Measurements from ENCODE around the gene SLC6A6. TPM values are rescaled to one million over a fixed set of nuclear protein-coding genes. Genes with fewer than 3 reads are reported as not detected.

Gene SLC6A6
- total RNA-seq, 1 donor from 2014 or later = 24.2 TPM

DNA sequence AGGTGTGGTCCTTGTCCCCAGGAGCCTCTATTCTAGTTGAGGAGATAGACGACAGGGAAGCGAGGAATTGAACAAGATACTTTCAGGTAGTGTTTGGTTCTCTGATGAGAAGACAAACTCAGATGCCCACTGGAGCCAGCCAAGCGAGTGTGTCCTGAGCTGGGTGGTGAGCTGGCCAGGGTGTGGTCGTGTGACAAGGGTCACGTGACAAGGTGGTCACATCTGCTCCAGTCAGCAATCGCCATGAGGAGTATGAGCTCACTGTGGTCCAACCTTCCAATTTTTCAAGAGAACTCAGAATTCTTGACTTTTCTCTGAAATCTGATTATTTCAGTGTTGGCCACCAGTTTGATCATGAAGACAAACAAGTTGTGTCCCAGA is 39.5 kb downstream of the SLC6A6 start:
- H3K27me3 Mint-ChIP-seq (ENCODE audit: low read depth, unreplicated experiment) = no peaks in the 10 kb centered on the region
- Histone ChIP-seq H3K4me2 (ENCODE audit: low read length) (no peak overlapping the region), H3K27me3 (ENCODE audit: insufficient read depth, low read length) (no peaks in the 10 kb centered on the region), H3K9me3 (ENCODE audit: insufficient read depth, low read depth, low read length) (no peaks in the 10 kb centered on the region), H3K9ac (ENCODE audit: low read length) (no peak overlapping the region), H3K27ac (ENCODE audit: low read depth, low read length) (no peak overlapping the region), H2AFZ (ENCODE audit: low read depth, low read length) (no peak overlapping the region), H4K20me1 (ENCODE audit: insufficient read depth, low read length) (peaks cover 67% of the 10 kb centered on the region), H3K36me3 (ENCODE audit: insufficient read depth, low read length) (peaks cover 5% of the 10 kb centered on the region), H3K4me1 (ENCODE audit: insufficient read depth, low read length) (peaks cover 23% of the 10 kb centered on the region), H3K79me2 (ENCODE audit: insufficient read depth, low read length) (peaks cover 15% of the 10 kb centered on the region), H3K4me3 (ENCODE audit: insufficient read depth, low read depth, low read length) (no peak overlapping the region)
- H3K27ac Mint-ChIP-seq (ENCODE audit: unreplicated experiment) = no peak overlapping the region
- no peak for FAIRE-seq
- DNase-seq (ENCODE audit: low read depth) = no peak
- no peaks in the 10 kb centered on the region for H3K9me3 Mint-ChIP-seq (ENCODE audit: unreplicated experiment)
- TF ChIP-seq, protein P1, sequence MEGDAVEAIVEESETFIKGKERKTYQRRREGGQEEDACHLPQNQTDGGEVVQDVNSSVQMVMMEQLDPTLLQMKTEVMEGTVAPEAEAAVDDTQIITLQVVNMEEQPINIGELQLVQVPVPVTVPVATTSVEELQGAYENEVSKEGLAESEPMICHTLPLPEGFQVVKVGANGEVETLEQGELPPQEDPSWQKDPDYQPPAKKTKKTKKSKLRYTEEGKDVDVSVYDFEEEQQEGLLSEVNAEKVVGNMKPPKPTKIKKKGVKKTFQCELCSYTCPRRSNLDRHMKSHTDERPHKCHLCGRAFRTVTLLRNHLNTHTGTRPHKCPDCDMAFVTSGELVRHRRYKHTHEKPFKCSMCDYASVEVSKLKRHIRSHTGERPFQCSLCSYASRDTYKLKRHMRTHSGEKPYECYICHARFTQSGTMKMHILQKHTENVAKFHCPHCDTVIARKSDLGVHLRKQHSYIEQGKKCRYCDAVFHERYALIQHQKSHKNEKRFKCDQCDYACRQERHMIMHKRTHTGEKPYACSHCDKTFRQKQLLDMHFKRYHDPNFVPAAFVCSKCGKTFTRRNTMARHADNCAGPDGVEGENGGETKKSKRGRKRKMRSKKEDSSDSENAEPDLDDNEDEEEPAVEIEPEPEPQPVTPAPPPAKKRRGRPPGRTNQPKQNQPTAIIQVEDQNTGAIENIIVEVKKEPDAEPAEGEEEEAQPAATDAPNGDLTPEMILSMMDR (IDR thresholded peaks at IDR 0.05; ENCODE audit: insufficient read depth, low read depth, low read length) = no peak
- no peak for TF ChIP-seq EZH2 (IDR thresholded peaks at IDR 0.05; ENCODE audit: insufficient read depth, low read length)
- H3K4me1 Mint-ChIP-seq (ENCODE audit: low read depth, unreplicated experiment) = peaks cover 13% of the 10 kb centered on the region
- H3K36me3 Mint-ChIP-seq (ENCODE audit: low read depth, unreplicated experiment) = peaks cover 11% of the 10 kb centered on the region
- no peak overlapping the region for H3K4me3 Mint-ChIP-seq (ENCODE audit: unreplicated experiment)

DNA sequence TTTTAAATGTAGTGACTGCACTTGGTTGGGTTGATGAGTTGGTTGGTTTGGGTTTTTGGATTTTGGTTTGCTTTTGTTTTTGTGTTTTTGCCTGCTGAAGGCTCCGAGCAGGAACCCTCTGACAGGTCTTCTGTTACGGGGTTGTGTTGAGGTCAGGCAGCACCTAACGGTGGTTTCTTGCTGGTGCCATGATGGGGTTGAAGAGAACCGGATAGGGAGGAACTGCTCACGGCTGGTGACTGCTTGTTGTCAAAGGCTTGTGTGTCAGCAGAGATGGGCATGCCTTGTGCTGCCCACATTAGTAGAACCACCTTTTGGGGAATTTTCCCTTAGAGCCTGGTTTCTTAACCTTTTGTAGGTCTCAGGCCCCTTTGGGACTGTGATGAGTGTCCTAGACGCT is 42.0 kb downstream of the SLC6A6 start:
- Histone ChIP-seq H3K36me3 (ENCODE audit: insufficient read depth, low read length) (peaks cover 15% of the 10 kb centered on the region), H3K27ac (ENCODE audit: low read depth, low read length) (no peak overlapping the region), H3K4me2 (ENCODE audit: low read length) (no peak overlapping the region), H3K4me3 (ENCODE audit: insufficient read depth, low read depth, low read length) (no peak overlapping the region), H3K9me3 (ENCODE audit: insufficient read depth, low read depth, low read length) (no peaks in the 10 kb centered on the region), H3K27me3 (ENCODE audit: insufficient read depth, low read length) (no peaks in the 10 kb centered on the region), H4K20me1 (ENCODE audit: insufficient read depth, low read length) (peaks cover 53% of the 10 kb centered on the region), H2AFZ (ENCODE audit: low read depth, low read length) (no peak overlapping the region), H3K4me1 (ENCODE audit: insufficient read depth, low read length) (peaks cover 16% of the 10 kb centered on the region), H3K79me2 (ENCODE audit: insufficient read depth, low read length) (peaks cover 15% of the 10 kb centered on the region), H3K9ac (ENCODE audit: low read length) (no peak overlapping the region)
- Mint-ChIP-seq H3K9me3 (ENCODE audit: unreplicated experiment) (peaks cover 5% of the 10 kb centered on the region), H3K36me3 (ENCODE audit: low read depth, unreplicated experiment) (peaks cover 26% of the 10 kb centered on the region), H3K4me1 (ENCODE audit: low read depth, unreplicated experiment) (peaks cover 9% of the 10 kb centered on the region), H3K27ac (ENCODE audit: unreplicated experiment) (no peak overlapping the region), H3K27me3 (ENCODE audit: low read depth, unreplicated experiment) (no peaks in the 10 kb centered on the region), H3K4me3 (ENCODE audit: unreplicated experiment) (no peak overlapping the region)
- DNase-seq (ENCODE audit: low read depth) (no peak), FAIRE-seq (no peak)
- TF ChIP-seq EZH2 (IDR thresholded peaks at IDR 0.05; ENCODE audit: insufficient read depth, low read length) = no peak
- TF ChIP-seq, protein P1 (IDR thresholded peaks at IDR 0.05; ENCODE audit: insufficient read depth, low read depth, low read length) = no peak

DNA sequence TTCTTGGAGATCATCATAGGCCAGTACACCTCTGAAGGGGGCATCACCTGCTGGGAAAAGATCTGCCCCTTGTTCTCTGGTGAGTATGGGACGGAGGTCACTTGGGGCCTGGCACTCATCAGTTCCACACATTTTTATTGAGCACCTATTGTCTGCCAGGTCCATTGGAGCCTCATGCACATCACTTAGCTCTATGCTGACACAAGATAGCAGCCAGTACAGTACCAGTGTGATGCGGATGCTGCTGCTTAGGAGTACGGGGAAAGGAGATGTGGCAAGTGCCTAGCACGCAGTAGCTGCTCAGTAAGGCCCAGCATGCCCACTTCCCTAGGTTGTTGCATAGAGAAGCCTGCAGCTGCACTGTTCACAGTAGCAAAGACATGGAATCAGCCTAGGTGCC is 43.4 kb downstream of the SLC6A6 start:
- no peak for FAIRE-seq
- Mint-ChIP-seq H3K4me1 (ENCODE audit: low read depth, unreplicated experiment) (no peaks in the 10 kb centered on the region), H3K27ac (ENCODE audit: unreplicated experiment) (no peak overlapping the region), H3K36me3 (ENCODE audit: low read depth, unreplicated experiment) (peaks cover 26% of the 10 kb centered on the region), H3K4me3 (ENCODE audit: unreplicated experiment) (no peak overlapping the region), H3K9me3 (ENCODE audit: unreplicated experiment) (peaks cover 5% of the 10 kb centered on the region), H3K27me3 (ENCODE audit: low read depth, unreplicated experiment) (no peaks in the 10 kb centered on the region)
- H3K4me1 ChIP-seq (ENCODE audit: insufficient read depth, low read length) = peaks cover 3% of the 10 kb centered on the region
- no peaks in the 10 kb centered on the region for H3K27me3 ChIP-seq (ENCODE audit: insufficient read depth, low read length)
- no peaks in the 10 kb centered on the region for H3K9me3 ChIP-seq (ENCODE audit: insufficient read depth, low read depth, low read length)
- no peak overlapping the region for H3K27ac ChIP-seq (ENCODE audit: low read depth, low read length)
- peaks cover 40% of the 10 kb centered on the region for H4K20me1 ChIP-seq (ENCODE audit: insufficient read depth, low read length)
- no peak overlapping the region for H2AFZ ChIP-seq (ENCODE audit: low read depth, low read length)
- no peak overlapping the region for H3K4me3 ChIP-seq (ENCODE audit: insufficient read depth, low read depth, low read length)
- H3K9ac ChIP-seq (ENCODE audit: low read length) = no peak overlapping the region
- DNase-seq (ENCODE audit: low read depth) = no peak
- peaks cover 4% of the 10 kb centered on the region for H3K79me2 ChIP-seq (ENCODE audit: insufficient read depth, low read length)
- H3K36me3 ChIP-seq (ENCODE audit: insufficient read depth, low read length) = peaks cover 15% of the 10 kb centered on the region
- no peak overlapping the region for H3K4me2 ChIP-seq (ENCODE audit: low read length)
- TF ChIP-seq EZH2 (IDR thresholded peaks at IDR 0.05; ENCODE audit: insufficient read depth, low read length) = no peak
- TF ChIP-seq, protein P1 (IDR thresholded peaks at IDR 0.05; ENCODE audit: insufficient read depth, low read depth, low read length) = no peak

All from astrocyte (in vitro differentiated cells and primary cell).